Measurements from ENCODE around the gene HNF1B. TPM values are rescaled to one million over a fixed set of nuclear protein-coding genes. Genes with fewer than 3 reads are reported as not detected.

The HNF1B gene
- total and polyA plus RNA-seq, 4 donors: 0.76 to 1.3 TPM; not detected in 2

DNA sequence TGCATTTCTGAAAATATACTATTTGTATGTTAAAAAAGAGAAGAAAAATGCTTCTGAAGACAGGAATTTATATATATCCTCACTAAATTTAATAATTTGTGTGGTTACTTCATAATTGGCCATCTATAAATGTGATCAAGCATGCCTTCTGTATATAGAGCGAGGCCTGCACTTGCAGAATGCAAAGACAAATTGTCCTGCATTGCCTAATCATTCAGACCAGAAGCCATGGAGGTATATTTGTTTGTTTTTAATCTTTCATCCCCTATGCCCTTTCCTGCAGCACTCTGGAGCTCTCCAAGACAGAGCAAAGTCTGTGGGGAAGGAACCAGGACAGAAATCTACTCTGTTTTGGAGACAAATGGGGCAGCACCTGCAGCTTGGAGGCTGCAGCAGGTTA is 77.8 kb downstream of the HNF1B start:
- Histone ChIP-seq H3K4me1 (ENCODE audit: control insufficient read depth, insufficient read depth, low read length) (no peaks in the 10 kb centered on the region), H3K27me3 (ENCODE audit: control insufficient read depth, insufficient read depth, low read length) (no peaks in the 10 kb centered on the region), H3K9me3 (ENCODE audit: control insufficient read depth, insufficient read depth, low read length) (no peaks in the 10 kb centered on the region), H3K27ac (ENCODE audit: low read depth, low read length) (no peak overlapping the region), H3K4me3 (ENCODE audit: low read depth, low read length) (no peak overlapping the region), H3K36me3 (ENCODE audit: control insufficient read depth, insufficient read depth, low read length) (no peaks in the 10 kb centered on the region)
- DNase-seq (ENCODE audit: low read depth in 4 of 6, low spot score in 6 of 6): no peak
- no CpG with 5 or more reads among the region's 1 CpG for WGBS (ENCODE audit: insufficient coverage)

- Histone ChIP-seq H3K4me1 (ENCODE audit: control insufficient read depth, insufficient read depth, low read length) (no peaks in the 10 kb centered on the region), H3K36me3 (ENCODE audit: control insufficient read depth, insufficient read depth, low read length) (no peaks in the 10 kb centered on the region), H3K27ac (ENCODE audit: low read depth, low read length) (no peak overlapping the region), H3K27me3 (ENCODE audit: control insufficient read depth, insufficient read depth, low read length) (no peaks in the 10 kb centered on the region), H3K9me3 (ENCODE audit: control insufficient read depth, insufficient read depth, low read length) (no peaks in the 10 kb centered on the region), H3K4me3 (ENCODE audit: low read depth, low read length) (no peak overlapping the region)
- WGBS (ENCODE audit: insufficient coverage): no CpG with 5 or more reads among the region's 3 CpGs
- DNase-seq (ENCODE audit: low read depth in 4 of 6, low spot score in 6 of 6): no peak
Measured at GRCh38 chr17:37664214-37664613, 80.6 kb downstream of the HNF1B start.

- no peak for DNase-seq (ENCODE audit: low read depth in 4 of 6, low spot score in 6 of 6)
- no peaks in the 10 kb centered on the region for H3K36me3 ChIP-seq (ENCODE audit: control insufficient read depth, insufficient read depth, low read length)
- no peak overlapping the region for H3K27ac ChIP-seq (ENCODE audit: low read depth, low read length)
- WGBS (ENCODE audit: insufficient coverage): 35% methylated on average over 2 of the region's 4 CpGs
- no peaks in the 10 kb centered on the region for H3K4me1 ChIP-seq (ENCODE audit: control insufficient read depth, insufficient read depth, low read length)
- no peaks in the 10 kb centered on the region for H3K27me3 ChIP-seq (ENCODE audit: control insufficient read depth, insufficient read depth, low read length)
- no peaks in the 10 kb centered on the region for H3K9me3 ChIP-seq (ENCODE audit: control insufficient read depth, insufficient read depth, low read length)
- H3K4me3 ChIP-seq (ENCODE audit: low read depth, low read length): no peak overlapping the region
Measured at GRCh38 chr17:37662353-37662752, 82.5 kb downstream of the HNF1B start.

GRCh38 chr17:37661400-37662014 is 83.4 kb downstream of the HNF1B start:
- DNase-seq (ENCODE audit: low read depth in 4 of 6, low spot score in 6 of 6): no peak
- no peaks in the 10 kb centered on the region for H3K27me3 ChIP-seq (ENCODE audit: control insufficient read depth, insufficient read depth, low read length)
- WGBS (ENCODE audit: insufficient coverage): no CpG with 5 or more reads among the region's 1 CpG
- no peaks in the 10 kb centered on the region for H3K9me3 ChIP-seq (ENCODE audit: control insufficient read depth, insufficient read depth, low read length)
- no peak overlapping the region for H3K27ac ChIP-seq (ENCODE audit: low read depth, low read length)
- H3K4me1 ChIP-seq (ENCODE audit: control insufficient read depth, insufficient read depth, low read length): no peaks in the 10 kb centered on the region
- no peaks in the 10 kb centered on the region for H3K36me3 ChIP-seq (ENCODE audit: control insufficient read depth, insufficient read depth, low read length)
- H3K4me3 ChIP-seq (ENCODE audit: low read depth, low read length): no peak overlapping the region

GRCh38 chr17:37659925-37660324 is 84.9 kb downstream of the HNF1B start:
- no peak for DNase-seq (ENCODE audit: low read depth in 4 of 6, low spot score in 6 of 6)
- H3K4me3 ChIP-seq (ENCODE audit: low read depth, low read length): no peak overlapping the region
- WGBS (ENCODE audit: insufficient coverage): 57% methylated on average over 2 of the region's 5 CpGs

GRCh38 chr17:37657202-37657601 is 87.7 kb downstream of the HNF1B start:
- H3K27ac ChIP-seq (ENCODE audit: low read depth, low read length): no peak overlapping the region
- 83% methylated on average over 1 of the region's 1 CpG for WGBS (ENCODE audit: insufficient coverage)
- H3K4me1 ChIP-seq (ENCODE audit: control insufficient read depth, insufficient read depth, low read length): no peaks in the 10 kb centered on the region
- H3K4me3 ChIP-seq (ENCODE audit: low read depth, low read length): no peak overlapping the region
- H3K36me3 ChIP-seq (ENCODE audit: control insufficient read depth, insufficient read depth, low read length): no peaks in the 10 kb centered on the region
- no peaks in the 10 kb centered on the region for H3K9me3 ChIP-seq (ENCODE audit: control insufficient read depth, insufficient read depth, low read length)
- no peaks in the 10 kb centered on the region for H3K27me3 ChIP-seq (ENCODE audit: control insufficient read depth, insufficient read depth, low read length)
- no peak for DNase-seq (ENCODE audit: low read depth in 4 of 6, low spot score in 6 of 6)

More at GRCh38 chr17:37659925-37660324, 84.9 kb downstream of the HNF1B start:
- Histone ChIP-seq H3K27me3 (ENCODE audit: control insufficient read depth, insufficient read depth, low read length) (no peaks in the 10 kb centered on the region), H3K9me3 (ENCODE audit: control insufficient read depth, insufficient read depth, low read length) (no peaks in the 10 kb centered on the region), H3K4me1 (ENCODE audit: control insufficient read depth, insufficient read depth, low read length) (no peaks in the 10 kb centered on the region), H3K27ac (ENCODE audit: low read depth, low read length) (no peak overlapping the region), H3K36me3 (ENCODE audit: control insufficient read depth, insufficient read depth, low read length) (no peaks in the 10 kb centered on the region)

- H3K27me3 ChIP-seq (ENCODE audit: control insufficient read depth, insufficient read depth, low read length): peaks cover 5% of the 10 kb centered on the region
- peak in 1 of 6 donors; percentile 37 for DNase-seq (ENCODE audit: low read depth in 4 of 6, low spot score in 6 of 6)
Measured at GRCh38 chr17:37651849-37652248, 93.0 kb downstream of the HNF1B start.

GRCh38 chr17:37650419-37651003 is 94.3 kb downstream of the HNF1B start:
- no peaks in the 10 kb centered on the region for H3K9me3 ChIP-seq (ENCODE audit: control insufficient read depth, insufficient read depth, low read length)
- H3K27ac ChIP-seq (ENCODE audit: low read depth, low read length): no peak overlapping the region
- DNase-seq (ENCODE audit: low read depth in 4 of 6, low spot score in 6 of 6): peak in 2 of 6 donors; percentile 34 to 68
- H3K4me1 ChIP-seq (ENCODE audit: control insufficient read depth, insufficient read depth, low read length): no peaks in the 10 kb centered on the region
- peaks cover 12% of the 10 kb centered on the region for H3K27me3 ChIP-seq (ENCODE audit: control insufficient read depth, insufficient read depth, low read length)
- H3K36me3 ChIP-seq (ENCODE audit: control insufficient read depth, insufficient read depth, low read length): no peaks in the 10 kb centered on the region
- 0% methylated on average over 1 of the region's 6 CpGs for WGBS (ENCODE audit: insufficient coverage)
- H3K4me3 ChIP-seq (ENCODE audit: low read depth, low read length): no peak overlapping the region

More at GRCh38 chr17:37651849-37652248, 93.0 kb downstream of the HNF1B start:
- Histone ChIP-seq H3K36me3 (ENCODE audit: control insufficient read depth, insufficient read depth, low read length) (no peaks in the 10 kb centered on the region), H3K4me3 (ENCODE audit: low read depth, low read length) (no peak overlapping the region), H3K4me1 (ENCODE audit: control insufficient read depth, insufficient read depth, low read length) (no peaks in the 10 kb centered on the region), H3K27ac (ENCODE audit: low read depth, low read length) (no peak overlapping the region), H3K9me3 (ENCODE audit: control insufficient read depth, insufficient read depth, low read length) (no peaks in the 10 kb centered on the region)
- WGBS (ENCODE audit: insufficient coverage): no CpG with 5 or more reads among the region's 2 CpGs

DNA sequence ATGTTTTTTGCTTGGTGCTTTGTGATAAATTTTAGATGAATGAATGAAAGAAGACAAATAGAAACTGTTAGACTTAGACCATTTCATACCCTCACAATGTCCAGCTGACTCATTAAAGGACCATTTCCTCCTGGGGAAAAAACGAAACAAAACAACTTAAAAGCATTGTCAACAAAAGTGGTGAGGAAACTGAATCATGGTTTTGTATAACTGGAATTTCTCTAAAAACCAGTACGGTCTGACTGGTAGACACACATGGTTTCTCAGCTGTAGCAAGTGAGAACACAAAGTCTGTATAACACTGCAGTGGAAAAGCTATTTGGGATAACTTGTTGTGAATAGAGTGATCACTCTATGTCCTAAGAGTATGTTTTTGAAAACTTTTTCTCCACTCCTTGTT is 96.3 kb downstream of the HNF1B start:
- Histone ChIP-seq H3K4me1 (ENCODE audit: control insufficient read depth, insufficient read depth, low read length) (no peaks in the 10 kb centered on the region), H3K27ac (ENCODE audit: low read depth, low read length) (no peak overlapping the region), H3K27me3 (ENCODE audit: control insufficient read depth, insufficient read depth, low read length) (peaks cover 16% of the 10 kb centered on the region), H3K36me3 (ENCODE audit: control insufficient read depth, insufficient read depth, low read length) (no peaks in the 10 kb centered on the region), H3K4me3 (ENCODE audit: low read depth, low read length) (no peak overlapping the region), H3K9me3 (ENCODE audit: control insufficient read depth, insufficient read depth, low read length) (no peaks in the 10 kb centered on the region)
- 100% methylated on average over 2 of the region's 2 CpGs for WGBS (ENCODE audit: insufficient coverage)
- no peak for DNase-seq (ENCODE audit: low read depth in 4 of 6, low spot score in 6 of 6)

DNA sequence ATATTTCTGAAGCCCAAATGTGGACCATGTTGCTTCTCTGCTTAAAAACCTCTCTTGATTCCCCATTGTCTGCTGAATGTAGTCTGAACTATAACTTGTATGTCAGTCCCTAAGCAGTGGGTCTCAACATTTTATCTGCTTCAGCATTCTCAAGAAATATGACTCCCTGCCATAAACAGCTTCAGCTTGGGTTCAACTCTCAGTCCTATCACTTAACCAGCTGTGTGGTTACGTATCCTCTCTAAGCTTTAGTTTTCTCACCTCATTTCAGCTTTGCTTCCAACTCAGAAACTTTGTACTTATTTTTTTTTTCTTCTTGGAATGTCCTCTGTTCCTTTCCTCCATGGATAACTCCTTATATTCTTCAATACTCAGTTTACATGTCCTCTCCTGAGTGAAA is 97.0 kb downstream of the HNF1B start:
- no peak overlapping the region for H3K27ac ChIP-seq (ENCODE audit: low read depth, low read length)
- no peaks in the 10 kb centered on the region for H3K4me1 ChIP-seq (ENCODE audit: control insufficient read depth, insufficient read depth, low read length)
- 75% methylated on average over 1 of the region's 1 CpG for WGBS (ENCODE audit: insufficient coverage)

More for the DNA sequence above, 97.0 kb downstream of the HNF1B start:
- Histone ChIP-seq H3K9me3 (ENCODE audit: control insufficient read depth, insufficient read depth, low read length) (no peaks in the 10 kb centered on the region), H3K4me3 (ENCODE audit: low read depth, low read length) (no peak overlapping the region), H3K36me3 (ENCODE audit: control insufficient read depth, insufficient read depth, low read length) (no peaks in the 10 kb centered on the region), H3K27me3 (ENCODE audit: control insufficient read depth, insufficient read depth, low read length) (peaks cover 16% of the 10 kb centered on the region)
- DNase-seq (ENCODE audit: low read depth in 4 of 6, low spot score in 6 of 6): no peak

Data from spinal cord (tissue), 10 donors.